Activated CD8-positive, alpha-beta memory T cell treated with anti-CD3 and anti-CD28 coated beads, Interleukin-2, amount 50 U/mL, for 24 hours (primary cell): ENCODE measurements around the gene TRPV6.

Experiments used
- DNase-seq: peaks from one replicate; pipeline ENCODE4 v3.0.0-alpha.2; 2020; ENCODE audit errors: extremely low read depth

TRPV6 gene

DNA sequence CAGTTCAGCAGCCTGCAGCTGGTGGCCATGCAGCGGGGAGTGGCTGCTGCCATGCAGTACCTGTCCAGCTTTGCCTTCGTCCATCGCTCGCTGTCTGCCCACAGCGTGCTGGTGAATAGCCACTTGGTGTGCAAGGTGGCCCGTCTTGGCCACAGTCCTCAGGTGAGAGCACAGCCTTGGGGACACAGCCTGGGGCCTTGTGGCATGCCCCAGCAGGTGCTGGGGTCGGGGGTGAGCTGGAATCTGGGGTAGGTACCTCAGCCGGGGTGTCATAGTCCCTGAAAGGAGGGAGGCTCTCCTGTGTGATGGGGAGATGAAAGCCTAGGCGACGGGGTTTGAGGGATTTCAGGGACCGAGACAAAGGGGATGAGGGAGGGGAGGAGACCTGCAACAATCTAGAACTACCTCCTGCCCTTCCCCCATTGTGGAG is 16.5 kb downstream of the TRPV6 start:
- no peak for DNase-seq

DNA sequence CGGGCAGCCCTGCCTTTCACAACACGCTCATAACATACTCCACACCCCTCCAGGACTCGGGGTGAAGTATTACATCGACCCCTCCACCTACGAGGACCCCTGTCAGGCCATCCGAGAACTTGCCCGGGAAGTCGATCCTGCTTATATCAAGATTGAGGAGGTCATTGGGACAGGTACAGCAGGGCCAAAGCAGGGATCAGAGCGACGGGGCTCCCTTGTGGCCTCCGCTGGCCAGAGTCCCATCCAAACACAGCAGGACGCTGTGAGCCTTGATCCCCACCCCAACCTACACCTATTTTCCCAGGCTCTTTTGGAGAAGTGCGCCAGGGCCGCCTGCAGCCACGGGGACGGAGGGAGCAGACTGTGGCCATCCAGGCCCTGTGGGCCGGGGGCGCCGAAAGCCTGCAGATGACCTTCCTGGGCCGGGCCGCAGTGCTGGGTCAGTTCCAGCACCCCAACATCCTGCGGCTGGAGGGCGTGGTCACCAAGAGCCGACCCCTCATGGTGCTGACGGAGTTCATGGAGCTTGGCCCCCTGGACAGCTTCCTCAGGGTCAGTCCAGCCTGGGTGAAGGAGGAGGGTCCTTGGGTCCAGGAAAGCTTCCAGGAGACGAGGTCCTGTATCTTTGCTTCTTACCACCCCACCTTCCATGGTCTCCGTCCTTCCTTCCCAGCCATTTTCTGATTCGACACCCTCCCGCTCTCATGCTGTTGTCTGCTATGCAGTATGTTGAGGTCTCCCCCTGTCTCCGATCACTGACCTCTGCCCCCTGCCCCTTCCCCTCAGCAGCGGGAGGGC is 17.2 kb downstream of the TRPV6 start:
- DNase-seq = no peak

DNA sequence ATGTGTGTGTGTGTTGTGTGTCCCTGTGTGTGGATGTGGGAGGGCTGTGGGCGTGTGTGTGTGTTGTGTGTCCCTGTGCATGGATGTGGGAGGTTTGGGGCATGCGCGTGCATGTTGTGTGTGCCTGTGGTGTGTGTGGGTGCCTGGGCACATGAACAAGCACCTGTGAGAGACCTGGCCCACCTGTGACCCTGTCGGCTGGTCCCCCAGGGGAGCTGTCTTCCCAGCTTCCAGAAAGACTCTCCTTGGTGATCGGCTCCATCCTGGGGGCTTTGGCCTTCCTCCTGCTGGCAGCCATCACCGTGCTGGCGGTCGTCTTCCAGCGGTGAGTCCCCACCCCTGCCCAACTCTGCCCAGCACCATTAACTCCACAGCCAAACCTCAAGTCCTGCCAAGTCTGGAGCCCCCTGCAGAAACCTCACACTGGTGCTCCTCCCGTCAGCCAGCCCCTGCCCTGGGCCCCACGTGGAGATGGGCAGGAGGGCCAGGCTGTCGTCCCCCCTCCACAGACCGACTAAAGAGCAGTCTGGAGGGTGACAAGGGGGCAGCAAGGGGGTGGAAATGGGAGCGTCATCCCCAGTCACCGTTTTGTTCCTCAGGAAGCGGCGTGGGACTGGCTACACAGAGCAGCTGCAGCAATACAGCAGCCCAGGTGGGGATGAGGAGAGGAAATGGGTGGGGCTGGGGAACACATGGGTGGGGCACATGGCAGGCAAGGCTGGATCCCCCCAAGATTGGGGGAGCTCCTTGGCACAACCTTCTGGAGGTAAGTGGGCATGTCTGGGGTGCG is 18.0 kb downstream of the TRPV6 start:
- DNase-seq = no peak

DNA sequence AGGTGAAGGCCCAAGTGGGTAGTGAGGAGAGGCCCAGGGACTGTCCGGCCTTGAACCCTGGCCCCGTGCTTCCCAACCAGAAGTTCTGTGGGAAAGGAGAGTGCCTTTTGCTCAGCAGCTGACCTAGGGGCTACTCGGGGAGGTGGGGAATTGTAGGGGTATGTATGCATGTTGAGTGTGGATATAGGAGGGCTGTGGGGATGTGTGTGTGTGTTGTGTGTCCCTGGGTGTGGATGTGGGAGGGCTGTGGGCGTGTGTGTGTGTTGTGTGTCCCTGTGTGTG is 18.5 kb downstream of the TRPV6 start:
- DNase-seq = no peak

DNA sequence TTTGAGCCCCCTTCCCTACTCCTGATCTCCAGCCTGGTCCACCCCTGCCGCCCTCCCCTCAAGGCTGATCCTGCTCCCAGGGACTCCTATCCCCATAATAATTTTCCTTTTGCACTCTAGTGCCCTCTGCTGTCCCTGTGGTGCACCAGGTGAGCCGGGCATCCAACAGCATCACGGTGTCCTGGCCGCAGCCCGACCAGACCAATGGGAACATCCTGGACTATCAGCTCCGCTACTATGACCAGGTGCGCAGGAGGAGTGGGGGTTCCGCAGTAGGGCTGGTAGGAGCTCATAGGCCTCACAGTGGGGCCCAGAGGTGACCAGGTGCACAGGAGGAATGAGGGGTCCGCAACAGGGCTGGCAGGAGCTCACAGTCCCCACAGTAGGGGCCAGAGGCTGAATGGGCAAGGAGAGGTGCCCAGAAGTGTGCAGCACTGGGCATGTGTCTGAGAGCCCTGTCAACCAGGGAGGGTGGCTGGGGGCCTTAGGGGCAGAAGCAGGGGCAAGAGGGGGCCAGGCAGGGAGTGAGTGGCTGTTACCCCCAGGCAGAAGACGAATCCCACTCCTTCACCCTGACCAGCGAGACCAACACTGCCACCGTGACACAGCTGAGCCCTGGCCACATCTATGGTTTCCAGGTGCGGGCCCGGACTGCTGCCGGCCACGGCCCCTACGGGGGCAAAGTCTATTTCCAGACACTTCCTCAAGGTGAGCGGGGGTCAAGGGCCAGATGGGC is 19.0 kb downstream of the TRPV6 start:
- DNase-seq = no peak

DNA sequence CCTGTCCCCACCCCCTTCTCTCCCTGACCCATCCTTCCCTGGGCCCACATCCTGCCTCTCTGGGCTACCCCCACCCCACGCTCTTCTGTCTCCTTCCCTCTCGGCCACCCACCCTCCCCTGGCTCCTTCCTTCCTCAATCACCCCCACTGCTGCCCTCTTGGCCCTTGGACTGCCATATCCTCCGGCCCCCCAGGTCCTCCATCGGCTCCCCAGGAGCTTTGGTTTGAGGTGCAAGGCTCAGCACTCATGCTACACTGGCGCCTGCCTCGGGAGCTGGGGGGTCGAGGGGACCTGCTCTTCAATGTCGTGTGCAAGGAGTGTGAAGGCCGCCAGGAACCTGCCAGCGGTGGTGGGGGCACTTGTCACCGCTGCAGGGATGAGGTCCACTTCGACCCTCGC is 19.8 kb downstream of the TRPV6 start:
- no peak for DNase-seq

DNA sequence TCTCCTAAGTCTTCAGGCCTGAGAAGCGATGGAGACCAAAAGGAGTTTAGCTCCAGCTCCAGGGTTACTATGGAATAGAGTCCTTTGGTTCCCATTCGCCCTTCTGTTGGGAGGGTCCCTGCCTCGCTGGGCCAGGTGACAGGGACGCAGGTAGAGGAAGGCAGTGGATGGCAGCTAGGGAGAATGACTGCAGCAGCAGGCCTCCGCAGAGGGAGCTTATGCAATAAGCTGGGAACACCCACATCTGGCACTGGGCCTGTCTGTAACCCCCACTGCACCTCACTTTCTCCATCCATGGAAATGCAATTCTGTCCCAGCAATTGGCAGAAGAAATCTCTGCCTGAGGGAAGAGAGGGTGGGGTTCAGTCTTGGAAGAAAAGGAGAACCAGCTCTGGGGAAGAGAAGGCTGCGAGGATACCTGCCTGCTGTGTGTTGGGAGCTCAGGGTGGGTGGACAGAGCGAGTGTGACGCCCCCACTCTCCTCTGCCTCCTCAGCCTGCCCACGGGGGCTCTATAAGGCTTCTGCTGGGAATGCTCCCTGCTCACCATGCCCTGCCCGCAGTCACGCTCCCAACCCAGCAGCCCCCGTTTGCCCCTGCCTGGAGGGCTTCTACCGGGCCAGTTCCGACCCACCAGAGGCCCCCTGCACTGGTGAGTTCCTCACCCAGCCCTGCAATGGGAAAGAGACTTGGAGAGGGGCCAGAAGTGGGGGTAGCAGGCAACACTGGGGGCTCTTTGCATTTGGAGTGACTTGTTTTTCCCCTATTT is 20.4 kb downstream of the TRPV6 start:
- no peak for DNase-seq

DNA sequence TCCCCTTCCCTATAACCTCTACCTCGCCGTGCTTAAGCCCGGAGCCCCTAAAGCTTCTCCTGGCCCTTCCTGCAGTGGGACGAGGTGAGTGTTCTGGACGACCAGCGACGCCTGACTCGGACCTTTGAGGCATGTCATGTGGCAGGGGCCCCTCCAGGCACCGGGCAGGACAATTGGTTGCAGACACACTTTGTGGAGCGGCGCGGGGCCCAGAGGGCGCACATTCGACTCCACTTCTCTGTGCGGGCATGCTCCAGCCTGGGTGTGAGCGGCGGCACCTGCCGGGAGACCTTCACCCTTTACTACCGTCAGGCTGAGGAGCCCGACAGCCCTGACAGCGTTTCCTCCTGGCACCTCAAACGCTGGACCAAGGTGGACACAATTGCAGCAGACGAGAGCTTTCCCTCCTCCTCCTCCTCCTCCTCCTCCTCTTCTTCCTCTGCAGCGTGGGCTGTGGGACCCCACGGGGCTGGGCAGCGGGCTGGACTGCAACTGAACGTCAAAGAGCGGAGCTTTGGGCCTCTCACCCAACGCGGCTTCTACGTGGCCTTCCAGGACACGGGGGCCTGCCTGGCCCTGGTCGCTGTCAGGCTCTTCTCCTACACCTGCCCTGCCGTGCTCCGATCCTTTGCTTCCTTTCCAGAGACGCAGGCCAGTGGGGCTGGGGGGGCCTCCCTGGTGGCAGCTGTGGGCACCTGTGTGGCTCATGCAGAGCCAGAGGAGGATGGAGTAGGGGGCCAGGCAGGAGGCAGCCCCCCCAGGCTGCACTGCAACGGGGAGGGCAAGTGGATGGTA is 21.5 kb downstream of the TRPV6 start:
- no peak for DNase-seq

DNA sequence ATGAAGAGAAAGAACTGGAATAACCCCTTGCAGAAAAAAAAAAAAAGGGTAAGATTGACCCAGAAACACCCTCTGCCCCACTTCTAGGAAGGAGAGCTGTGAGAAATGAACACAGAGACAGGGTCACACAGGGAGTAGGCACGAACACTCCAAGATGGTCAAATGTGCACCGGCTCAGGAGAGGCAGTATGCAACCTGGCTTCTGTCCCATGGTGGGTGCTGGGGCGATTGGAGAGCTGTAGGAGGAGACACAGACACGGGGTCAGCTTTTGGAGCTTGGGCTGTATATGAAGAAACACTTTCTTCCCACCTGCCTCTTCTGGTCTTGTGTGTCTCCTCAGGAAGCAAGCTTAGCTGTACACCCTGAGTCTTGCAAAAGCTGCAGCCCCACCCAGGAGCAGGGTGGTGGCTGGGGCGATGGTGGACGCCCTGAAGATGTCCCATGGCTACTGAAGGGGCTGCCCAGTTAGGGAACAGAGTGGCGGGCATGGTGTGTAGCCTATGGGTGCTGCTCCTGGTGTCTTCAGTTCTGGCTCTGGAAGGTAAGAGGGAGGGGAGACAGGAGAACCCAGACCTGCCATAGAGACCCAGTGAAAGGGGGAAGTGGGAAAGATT is 22.7 kb downstream of the TRPV6 start:
- no peak for DNase-seq

DNA sequence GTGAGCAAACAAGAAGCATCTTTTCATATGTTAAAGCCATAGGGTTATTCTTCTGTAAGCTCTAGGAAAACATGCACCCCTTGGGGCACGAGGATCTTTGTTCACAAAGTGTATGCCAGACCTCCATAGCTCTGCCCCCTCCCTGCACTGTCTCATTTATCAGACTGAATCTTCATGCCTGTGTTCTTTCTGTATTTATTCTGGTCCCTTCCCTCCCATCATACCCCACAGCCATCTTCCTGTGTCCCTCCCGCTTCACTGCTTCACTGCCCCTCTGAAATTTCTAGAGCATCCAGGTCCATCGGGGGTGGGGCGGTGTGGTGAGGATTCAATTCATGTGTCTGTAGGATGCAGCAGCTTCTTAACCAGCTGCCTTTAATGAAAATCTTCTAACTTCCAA is 23.2 kb downstream of the TRPV6 start:
- DNase-seq = no peak

DNA sequence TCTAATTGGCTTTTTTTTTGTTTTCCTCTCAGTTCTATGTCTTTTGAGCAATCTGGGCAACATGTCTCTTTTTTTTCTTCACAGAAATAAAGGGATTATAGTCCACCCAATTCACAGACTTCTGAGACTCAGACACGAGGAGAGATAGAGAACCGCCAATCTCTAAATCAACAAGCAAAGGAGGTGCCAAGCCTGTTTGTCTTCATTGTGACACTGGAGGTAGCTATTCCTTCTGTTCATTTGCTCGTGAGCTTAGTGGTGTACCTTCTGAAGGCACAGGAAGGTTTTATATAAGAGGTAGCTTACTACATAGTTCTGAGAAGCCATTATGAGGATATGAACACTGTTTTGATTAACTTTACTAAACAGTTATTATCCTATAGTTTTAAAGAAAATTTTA is 24.6 kb downstream of the TRPV6 start:
- no peak for DNase-seq

DNA sequence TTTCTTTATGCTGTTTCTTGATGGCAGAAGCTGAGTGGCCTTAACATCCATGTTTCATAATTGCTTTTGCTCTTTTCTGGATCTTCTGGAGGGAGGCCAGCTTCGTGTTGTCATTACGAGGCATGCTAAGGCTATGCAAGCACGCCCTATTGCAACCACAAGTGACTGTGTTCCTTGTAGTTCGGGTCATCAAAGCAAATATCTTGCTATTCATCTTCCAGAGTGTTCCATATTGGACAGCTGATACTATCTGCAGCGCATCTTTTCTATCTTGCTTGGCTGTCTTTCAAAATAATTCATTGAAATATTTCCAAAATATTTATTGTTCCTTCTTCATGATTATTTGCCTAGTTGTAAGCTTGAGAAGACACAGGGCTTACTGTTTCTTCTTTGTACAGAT is 25.7 kb downstream of the TRPV6 start:
- DNase-seq = no peak

DNA sequence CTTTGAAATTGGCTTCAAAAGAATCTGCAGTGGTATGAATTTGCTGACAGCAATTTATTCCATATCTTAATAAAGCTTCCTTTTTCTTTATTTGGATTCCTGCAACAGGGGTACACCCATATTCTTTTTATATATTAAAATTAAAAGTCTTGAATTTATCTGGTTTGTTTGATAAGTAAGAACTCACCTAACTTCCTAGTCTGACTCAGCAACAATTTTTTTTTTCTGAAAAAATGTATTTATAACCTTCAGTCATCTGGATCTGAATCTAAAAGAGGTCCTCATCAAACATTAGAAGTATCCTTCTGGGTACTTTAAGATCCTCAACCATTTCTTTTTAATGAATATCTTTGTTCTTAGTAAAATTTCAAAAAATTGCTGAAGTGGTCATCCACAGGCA is 26.1 kb downstream of the TRPV6 start:
- no peak for DNase-seq

DNA sequence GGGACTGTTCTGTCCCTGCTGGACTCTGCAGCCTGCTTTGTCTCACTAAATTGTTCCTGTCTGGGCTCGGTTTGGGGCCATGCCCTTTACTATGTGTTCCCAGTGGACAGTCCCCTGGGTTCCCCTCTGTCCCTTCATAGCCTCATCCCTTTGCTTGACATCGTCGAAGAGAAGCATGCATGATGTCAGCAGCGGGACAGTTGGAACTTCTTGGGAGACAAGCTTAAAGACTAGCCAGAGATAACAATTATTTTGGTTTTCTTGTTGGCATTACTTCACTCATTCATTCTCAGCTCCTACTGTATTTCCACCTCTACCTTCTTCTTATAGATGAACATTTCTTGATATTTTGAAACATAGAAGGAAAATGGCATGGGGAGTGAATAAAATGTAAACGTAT is 27.9 kb downstream of the TRPV6 start:
- DNase-seq = no peak

DNA sequence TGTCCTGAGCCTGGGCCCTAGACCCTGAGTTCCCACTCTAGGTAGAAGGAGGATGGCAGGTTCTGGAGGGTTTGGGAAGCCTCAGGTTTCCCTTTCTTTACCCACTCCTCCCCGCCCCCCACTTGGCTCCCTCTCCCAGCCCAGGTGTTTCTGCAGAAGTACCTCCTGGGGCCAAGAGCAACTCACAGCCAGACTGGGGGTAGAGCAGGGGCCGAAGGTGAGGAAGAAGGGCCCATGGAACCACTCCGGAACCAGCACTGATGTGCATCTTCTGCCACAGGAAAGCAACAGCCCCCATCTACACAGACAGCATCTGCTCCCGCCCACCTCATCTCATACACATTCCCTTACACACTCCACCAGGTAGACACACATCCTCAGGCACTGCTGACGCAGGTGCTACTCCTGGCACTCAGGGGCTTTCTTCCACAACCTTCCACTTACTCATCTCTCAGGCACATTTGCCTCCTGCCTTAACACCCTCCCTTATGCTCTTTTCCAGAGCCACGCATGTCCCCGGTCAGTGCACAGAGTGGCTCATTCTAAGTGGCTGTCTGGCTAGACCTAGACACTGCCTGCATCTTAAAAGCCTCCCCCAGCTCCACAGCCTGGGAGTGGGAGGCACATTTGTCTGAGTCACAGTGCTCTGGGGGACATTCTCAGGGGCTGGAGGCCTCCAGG is 28.8 kb downstream of the TRPV6 start:
- no peak for DNase-seq

DNA sequence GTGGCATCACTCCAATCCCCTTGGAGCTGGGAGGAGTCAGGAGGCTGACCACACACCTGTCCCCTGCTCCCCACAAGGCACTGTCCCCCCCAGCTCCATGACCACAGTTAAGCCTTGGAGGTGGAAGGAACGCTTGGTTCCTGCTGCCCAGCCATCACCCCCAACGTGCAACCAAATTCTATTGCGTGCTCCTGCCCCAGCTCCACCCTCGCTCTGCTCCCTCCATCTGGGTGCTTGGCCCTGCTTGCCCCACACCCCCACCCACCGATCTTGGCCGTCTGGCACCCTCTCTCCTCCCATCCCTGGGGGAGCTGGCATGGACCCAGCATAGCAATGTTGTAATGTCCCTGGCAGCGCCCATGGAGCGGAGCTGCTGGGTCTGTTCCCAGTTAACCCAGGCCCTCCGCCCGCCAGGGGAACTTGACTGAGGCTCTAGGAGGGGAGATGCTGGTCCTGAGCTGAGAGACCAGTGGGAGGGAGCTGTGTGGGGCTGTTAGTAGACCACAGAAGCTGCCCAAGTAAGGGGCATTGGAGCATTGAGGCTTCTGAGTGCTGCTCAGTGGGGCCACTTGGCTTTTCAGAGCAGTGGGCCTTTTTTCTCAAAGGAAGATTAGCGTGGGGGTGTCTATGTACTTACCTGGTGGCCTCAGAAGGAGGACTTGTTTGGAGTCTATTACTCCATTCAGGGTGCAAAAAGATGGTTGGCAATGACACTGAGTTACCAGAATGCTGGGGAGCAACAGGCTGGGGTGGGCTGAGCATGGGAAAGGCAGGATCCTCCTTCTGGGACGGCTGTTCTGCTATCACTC is 29.6 kb downstream of the TRPV6 start:
- no peak for DNase-seq

DNA sequence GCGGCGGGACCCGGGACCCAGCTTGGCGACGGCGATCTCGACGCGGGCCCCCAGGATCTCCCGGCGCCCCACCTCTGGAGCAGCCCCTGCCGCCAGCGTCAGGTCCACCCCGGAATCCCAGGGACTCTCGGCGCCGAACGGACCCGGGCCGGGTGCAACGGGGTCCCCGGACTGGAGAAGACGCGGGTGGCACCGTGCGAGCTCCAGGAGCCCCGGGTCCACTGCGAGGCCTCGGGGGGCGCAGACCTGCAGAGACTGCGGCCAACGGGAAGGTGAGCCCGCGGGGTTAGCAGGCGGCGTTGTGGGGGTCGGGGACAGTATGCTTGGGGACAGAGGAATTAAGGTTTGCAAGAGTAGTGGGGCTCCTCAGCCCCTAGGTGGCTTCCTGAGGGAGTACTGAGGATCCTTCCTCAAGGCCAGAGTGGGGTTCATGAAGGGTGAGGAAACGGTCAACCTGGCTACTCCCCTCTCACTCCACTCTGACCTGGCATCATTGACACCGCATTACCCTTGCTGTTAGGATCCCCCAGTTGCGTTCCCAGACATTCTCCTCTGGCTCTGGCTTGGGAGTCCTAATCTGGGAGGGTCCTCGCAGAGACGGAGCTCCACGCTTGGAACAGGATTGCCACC is 30.3 kb downstream of the TRPV6 start:
- no peak for DNase-seq

DNA sequence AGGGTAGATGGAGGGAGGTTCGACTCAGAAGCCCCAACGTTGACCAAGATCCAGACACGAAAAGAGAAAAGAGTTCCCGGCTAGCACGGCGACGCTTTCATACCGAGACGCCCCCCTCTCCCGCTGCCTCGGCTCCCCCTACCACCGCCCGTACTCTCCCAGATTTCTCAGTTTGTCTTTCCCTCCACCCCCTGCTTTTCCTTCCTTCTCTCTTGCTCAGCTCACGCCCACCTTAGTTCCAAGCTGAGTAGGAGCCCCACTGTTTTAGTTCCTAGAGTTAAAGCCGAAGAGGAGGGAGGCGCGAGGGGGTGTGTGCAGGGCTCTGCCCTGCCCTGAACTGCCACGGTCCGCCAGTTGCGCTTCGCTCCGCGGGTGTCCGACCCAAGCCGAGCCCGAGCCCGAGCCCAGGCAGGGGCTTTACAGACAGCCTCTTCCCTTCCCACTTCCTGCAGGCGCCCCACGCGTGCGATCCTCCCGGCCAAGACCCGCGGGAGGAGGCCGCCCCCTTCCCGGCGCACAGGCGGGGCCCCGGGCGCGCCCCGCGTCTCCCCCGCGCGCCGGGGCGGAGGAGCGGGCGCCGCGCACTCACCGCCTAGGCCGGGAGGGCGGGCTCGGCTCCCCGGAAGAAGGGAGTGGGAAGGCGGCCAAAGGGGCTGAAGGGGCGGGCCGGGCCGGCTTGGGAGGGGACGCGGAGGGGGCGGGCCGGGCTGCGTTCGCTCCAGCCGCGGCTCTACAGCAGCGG is 31.0 kb downstream of the TRPV6 start, which contains the start of gene EPHB6:
Gene EPHB6 (plus strand): TSS at position 705 of the 742 bp plus-strand sequence. CDS start 8,152 bp downstream, outside the sequence.
- no peak for DNase-seq
